Suprapubic skin (tissue), 3 donors: Measurements from ENCODE around the gene SUGT1.

Experiments used
- POLR2AphosphoS5 ChIP-seq, 3 donors: sonication (generic); formaldehyde crosslinking; IDR thresholded peaks; one replicate each; pipeline ENCODE4 v1.6.1; 2017; ENCODE audit warnings: antibody characterized with exemption in 3 of 3
- TF ChIP-seq, protein P1 (sequence below), 2 donors: fragments of 200-600 bp in 1 of 2; fragments of 450-650 bp in 1 of 2; sonication (generic) in 1 of 2; IDR thresholded peaks; one replicate each; pipeline ENCODE4 v1.5.1; 2016 to 2019; ENCODE audit warnings: antibody characterized with exemption in 2 of 2, mild to moderate bottlenecking in 1 of 2, moderate library complexity in 1 of 2

DNA sequence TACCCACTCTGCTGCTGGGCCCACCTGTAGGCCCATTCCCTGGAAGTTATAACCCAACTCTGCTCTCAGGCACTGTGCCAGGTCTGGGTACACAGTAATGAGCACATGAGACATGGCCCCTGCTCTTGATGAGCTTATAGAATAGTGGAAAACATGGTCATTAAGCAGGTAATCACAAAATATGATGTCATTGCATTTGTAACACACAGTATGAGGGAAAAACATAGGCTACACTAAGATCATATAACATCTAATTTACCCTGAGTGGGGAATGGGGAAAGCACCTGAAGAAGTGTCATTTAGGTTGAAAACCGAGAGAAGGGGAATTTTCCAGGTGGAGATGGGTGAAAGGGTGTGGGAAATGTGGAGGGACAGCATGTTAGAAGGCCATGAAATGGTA, 90.9 kb downstream of the SUGT1 start:
- TF ChIP-seq, protein P1, sequence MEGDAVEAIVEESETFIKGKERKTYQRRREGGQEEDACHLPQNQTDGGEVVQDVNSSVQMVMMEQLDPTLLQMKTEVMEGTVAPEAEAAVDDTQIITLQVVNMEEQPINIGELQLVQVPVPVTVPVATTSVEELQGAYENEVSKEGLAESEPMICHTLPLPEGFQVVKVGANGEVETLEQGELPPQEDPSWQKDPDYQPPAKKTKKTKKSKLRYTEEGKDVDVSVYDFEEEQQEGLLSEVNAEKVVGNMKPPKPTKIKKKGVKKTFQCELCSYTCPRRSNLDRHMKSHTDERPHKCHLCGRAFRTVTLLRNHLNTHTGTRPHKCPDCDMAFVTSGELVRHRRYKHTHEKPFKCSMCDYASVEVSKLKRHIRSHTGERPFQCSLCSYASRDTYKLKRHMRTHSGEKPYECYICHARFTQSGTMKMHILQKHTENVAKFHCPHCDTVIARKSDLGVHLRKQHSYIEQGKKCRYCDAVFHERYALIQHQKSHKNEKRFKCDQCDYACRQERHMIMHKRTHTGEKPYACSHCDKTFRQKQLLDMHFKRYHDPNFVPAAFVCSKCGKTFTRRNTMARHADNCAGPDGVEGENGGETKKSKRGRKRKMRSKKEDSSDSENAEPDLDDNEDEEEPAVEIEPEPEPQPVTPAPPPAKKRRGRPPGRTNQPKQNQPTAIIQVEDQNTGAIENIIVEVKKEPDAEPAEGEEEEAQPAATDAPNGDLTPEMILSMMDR (IDR thresholded peaks at IDR 0.05): no peak
- TF ChIP-seq POLR2AphosphoS5 (IDR thresholded peaks at IDR 0.05): no peak
